Measurements from ENCODE around the gene CES3. TPM values are rescaled to one million over a fixed set of nuclear protein-coding genes. Genes with fewer than 3 reads are reported as not detected.

CES3 gene
- total and polyA plus RNA-seq, 12 donors = 0.22 to 1.7 (median 0.67) TPM; not detected in 1

DNA sequence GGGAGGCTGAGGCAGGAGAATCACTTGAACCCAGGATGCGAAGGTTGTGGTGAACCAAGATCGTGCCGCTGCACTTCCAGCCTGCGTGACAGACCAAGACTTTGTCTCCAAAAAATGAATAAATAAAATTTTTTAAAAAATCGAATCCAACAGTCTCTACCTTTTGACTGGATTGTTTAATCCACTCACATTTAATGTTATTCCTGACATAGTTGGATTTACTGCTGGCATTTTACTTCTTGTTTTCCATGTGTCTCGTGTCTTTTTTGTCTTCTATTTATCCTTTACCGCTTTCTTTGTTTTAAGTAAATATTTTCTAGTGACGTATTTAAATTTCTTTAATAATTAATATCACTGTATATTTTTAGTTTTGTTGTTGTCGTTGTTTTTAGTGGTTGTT, 22.0 kb downstream of the CES3 start:
- Histone ChIP-seq H3K36me3 (replicated peaks in 1 of 2) (no peaks in the 10 kb centered on the region), H3K9me3 (replicated peaks in 1 of 3) (no peaks in the 10 kb centered on the region), H3K4me1 (replicated peaks in 1 of 2) (no peaks in the 10 kb centered on the region), H3K27me3 (no peaks in the 10 kb centered on the region), H3K27ac (no peak overlapping the region), H3K4me3 (no peak overlapping the region)
- TF ChIP-seq POLR2A (IDR thresholded peaks at IDR 0.05) = no peak
- TF ChIP-seq, protein P1, sequence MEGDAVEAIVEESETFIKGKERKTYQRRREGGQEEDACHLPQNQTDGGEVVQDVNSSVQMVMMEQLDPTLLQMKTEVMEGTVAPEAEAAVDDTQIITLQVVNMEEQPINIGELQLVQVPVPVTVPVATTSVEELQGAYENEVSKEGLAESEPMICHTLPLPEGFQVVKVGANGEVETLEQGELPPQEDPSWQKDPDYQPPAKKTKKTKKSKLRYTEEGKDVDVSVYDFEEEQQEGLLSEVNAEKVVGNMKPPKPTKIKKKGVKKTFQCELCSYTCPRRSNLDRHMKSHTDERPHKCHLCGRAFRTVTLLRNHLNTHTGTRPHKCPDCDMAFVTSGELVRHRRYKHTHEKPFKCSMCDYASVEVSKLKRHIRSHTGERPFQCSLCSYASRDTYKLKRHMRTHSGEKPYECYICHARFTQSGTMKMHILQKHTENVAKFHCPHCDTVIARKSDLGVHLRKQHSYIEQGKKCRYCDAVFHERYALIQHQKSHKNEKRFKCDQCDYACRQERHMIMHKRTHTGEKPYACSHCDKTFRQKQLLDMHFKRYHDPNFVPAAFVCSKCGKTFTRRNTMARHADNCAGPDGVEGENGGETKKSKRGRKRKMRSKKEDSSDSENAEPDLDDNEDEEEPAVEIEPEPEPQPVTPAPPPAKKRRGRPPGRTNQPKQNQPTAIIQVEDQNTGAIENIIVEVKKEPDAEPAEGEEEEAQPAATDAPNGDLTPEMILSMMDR (IDR thresholded peaks at IDR 0.05) = no peak
- 90 to 93% (median 90%) methylated on average over 9 of the region's 9 CpGs for WGBS, 4 donors
- intact Hi-C loops (cut with DNase I) = no loop called here
- DNase-seq = no peak

DNA sequence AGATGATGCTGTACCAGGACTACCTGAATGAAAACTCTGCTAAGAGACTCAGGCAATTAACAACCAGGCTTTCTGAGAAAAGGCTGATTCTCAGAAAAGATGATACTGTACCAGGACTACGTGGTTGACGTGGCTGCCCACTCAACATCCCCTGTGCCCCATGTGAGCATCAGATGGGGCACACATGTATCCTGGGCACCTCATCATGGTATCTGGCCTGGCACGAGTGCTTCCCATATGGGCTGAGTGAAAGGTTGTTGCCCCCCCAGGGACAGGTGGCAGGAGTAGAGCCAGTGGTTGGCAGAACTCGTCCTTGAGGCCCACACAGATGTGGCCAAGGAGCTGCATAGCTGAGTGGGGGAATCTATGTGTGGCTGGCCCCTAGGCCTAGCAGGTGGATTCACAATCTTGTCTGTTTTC, 23.8 kb downstream of the CES3 start:
- no peak overlapping the region for H3K27ac ChIP-seq
- no peaks in the 10 kb centered on the region for H3K4me1 ChIP-seq (replicated peaks in 1 of 2)
- 77 to 92% (median 87%) methylated on average over 2 to 4 of the region's 4 CpGs for WGBS, 4 donors
- no peak for DNase-seq
- TF ChIP-seq POLR2A (IDR thresholded peaks at IDR 0.05) = no peak
- TF ChIP-seq, protein P1 (IDR thresholded peaks at IDR 0.05) = no peak
- H3K27me3 ChIP-seq = no peaks in the 10 kb centered on the region
- H3K4me3 ChIP-seq = no peak overlapping the region
- H3K9me3 ChIP-seq (replicated peaks in 1 of 3) = no peaks in the 10 kb centered on the region
- H3K36me3 ChIP-seq (replicated peaks in 1 of 2) = no peaks in the 10 kb centered on the region
- intact Hi-C loops (cut with DNase I) = no loop called here

DNA sequence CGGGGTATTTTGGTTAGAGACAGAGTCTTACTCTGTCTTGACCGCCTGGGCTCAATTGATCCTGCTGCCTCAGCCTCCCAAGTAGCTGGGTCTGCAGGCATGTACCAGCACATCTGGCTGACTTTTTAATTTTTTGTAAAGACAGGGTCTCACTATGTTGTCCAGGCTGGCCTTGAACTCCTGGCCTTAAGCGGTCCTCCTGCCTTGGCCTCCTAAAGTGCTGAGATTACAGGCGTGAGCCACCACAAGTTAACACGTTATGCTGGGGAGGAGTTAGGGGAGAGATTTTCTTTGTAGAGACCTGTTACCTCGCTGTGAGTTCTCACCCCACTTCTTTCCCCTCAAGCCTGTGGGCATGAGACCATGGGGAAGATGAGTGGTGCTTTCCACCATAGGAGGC, 25.5 kb downstream of the CES3 start:
- H3K4me3 ChIP-seq = no peak overlapping the region
- no peaks in the 10 kb centered on the region for H3K4me1 ChIP-seq (replicated peaks in 1 of 2)
- no peaks in the 10 kb centered on the region for H3K27me3 ChIP-seq
- intact Hi-C loops (cut with DNase I) = no loop called here
- H3K36me3 ChIP-seq (replicated peaks in 1 of 2) = no peaks in the 10 kb centered on the region
- WGBS, 4 donors = 90 to 96% (median 92%) methylated on average over 6 of the region's 6 CpGs
- H3K9me3 ChIP-seq (replicated peaks in 1 of 3) = no peaks in the 10 kb centered on the region
- no peak for DNase-seq
- H3K27ac ChIP-seq = no peak overlapping the region
- no peak for TF ChIP-seq POLR2A (IDR thresholded peaks at IDR 0.05)
- TF ChIP-seq, protein P1 (IDR thresholded peaks at IDR 0.05) = no peak

DNA sequence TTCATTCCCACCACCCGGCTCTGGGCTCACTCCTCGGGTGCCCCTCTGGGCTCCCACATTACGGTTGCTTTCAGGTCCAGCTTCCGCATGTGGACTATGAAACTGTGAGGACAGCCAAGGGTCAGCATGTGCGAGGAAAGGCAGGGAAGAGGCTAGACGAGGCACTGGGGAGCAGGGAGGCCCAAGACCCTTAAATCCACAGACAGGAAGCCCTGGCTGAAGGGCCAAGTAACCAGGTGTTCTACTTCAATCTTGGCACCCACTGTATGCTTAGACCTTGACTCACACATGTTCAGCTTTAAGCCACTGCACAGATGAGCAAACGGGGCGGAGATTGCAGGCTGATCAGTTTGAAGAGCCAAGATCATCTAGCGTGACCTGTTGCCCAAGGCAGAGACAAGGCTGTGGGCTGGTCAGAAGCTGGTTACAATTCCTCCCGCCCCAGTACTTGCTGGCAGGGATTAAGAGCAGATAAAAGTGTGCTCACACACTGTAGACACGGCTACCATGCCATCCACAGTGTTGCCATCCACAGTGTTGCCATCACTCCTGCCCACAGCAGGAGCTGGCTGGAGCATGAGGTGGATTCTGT, 27.2 kb downstream of the CES3 start, which contains the start of gene CES4A:
TSS of gene CES4A (plus strand) at position 393 of the 592 bp plus-strand sequence. CDS start at position 577, 184 bp downstream.
- intact Hi-C loops (cut with DNase I) = no loop called here
- no peaks in the 10 kb centered on the region for H3K27me3 ChIP-seq
- no peaks in the 10 kb centered on the region for H3K4me1 ChIP-seq (replicated peaks in 1 of 2)
- no peaks in the 10 kb centered on the region for H3K36me3 ChIP-seq (replicated peaks in 1 of 2)
- H3K4me3 ChIP-seq = no peak within 1 kb of the TSS
- peak; percentile 31 to 83 (median 69) for DNase-seq
- WGBS, 4 donors = 56 to 77% (median 65%) methylated on average over 8 to 11 of the region's 11 CpGs
- H3K9me3 ChIP-seq (replicated peaks in 1 of 3) = no peaks in the 10 kb centered on the region
- H3K27ac ChIP-seq = no peak within 1 kb of the TSS
- TF ChIP-seq, protein P1 (IDR thresholded peaks at IDR 0.05) = no peak
- TF ChIP-seq POLR2A (IDR thresholded peaks at IDR 0.05) = no peak
